T-helper 1 cell treated with Interleukin-12 subunit alpha and Interleukin-12 subunit beta and Interleukin-4 antibody, amounts not matched to agents 30 μg/mL and 1 μg/mL, for 36 hours (primary cell): Measurements from ENCODE around the gene PLAU.
A peak's percentile ranks its signal among the peaks of the same experiment; 100 is the strongest.

Source experiments
- H3K27ac Mint-ChIP-seq: one replicate; pipeline ENCODE4 v1.8.0; 2021; ENCODE audit warnings: mild to moderate bottlenecking, mixed read lengths
- H3K27me3 Mint-ChIP-seq: one replicate; pipeline ENCODE4 v1.8.0; 2021; ENCODE audit warnings: low read depth, mixed read lengths
- H3K36me3 Mint-ChIP-seq: one replicate; pipeline ENCODE4 v1.8.0; 2021; ENCODE audit warnings: low read depth, mixed read lengths
- H3K4me1 Mint-ChIP-seq: one replicate; pipeline ENCODE4 v1.8.0; 2021; ENCODE audit warnings: low read depth, mixed read lengths
- H3K4me3 Mint-ChIP-seq: one replicate; pipeline ENCODE4 v1.8.0; 2021; ENCODE audit warnings: mild to moderate bottlenecking, moderate library complexity, mixed read lengths
- H3K9me3 Mint-ChIP-seq: one replicate; pipeline ENCODE4 v1.8.0; 2021; ENCODE audit warnings: mixed read lengths

Gene PLAU

DNA sequence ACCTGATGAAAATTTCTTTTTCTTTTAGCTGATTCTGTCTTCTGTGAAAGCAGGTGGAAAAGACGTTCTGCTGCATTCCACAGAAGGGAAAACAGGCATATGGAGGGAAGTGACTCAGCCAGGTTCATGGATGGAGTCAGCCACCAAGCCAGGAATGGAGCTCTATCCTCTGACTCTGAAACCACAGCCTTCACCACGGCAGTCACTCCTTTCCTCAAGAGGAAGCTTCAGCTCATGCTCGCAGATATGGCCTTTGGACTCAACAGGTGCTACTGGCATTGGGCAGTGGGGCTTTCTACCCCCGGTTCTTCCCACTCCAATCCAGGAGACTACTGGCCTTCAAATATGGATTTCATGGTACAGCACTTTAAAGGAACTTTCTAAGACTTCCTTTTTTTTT is 11.5 kb upstream of the PLAU start:
- Mint-ChIP-seq H3K4me1 (peaks cover 3% of the 10 kb centered on the region), H3K27me3 (peaks cover 26% of the 10 kb centered on the region), H3K27ac (no peak overlapping the region), H3K36me3 (no peaks in the 10 kb centered on the region), H3K9me3 (no peaks in the 10 kb centered on the region), H3K4me3 (no peak overlapping the region)

DNA sequence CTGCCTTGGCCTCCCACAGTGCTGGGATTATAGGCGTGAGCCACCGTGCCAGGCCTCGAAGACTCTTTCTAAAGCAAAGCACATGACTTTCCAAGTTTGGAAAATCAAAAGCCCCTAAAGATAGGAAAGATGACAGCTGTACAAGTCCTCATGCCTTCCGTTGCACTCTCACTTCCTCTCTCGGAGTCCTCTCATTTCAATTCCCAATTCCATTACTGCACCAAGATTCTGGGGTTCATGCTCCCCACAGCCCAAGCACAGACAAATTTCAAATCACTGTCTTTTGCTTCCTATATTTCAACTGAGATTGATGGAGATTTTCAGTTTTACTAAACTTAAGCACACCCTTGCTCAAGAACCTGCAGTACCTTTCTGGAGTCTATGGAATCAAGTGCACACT is 10.9 kb upstream of the PLAU start:
- Mint-ChIP-seq H3K9me3 (no peaks in the 10 kb centered on the region), H3K4me3 (no peak overlapping the region), H3K27me3 (peaks cover 26% of the 10 kb centered on the region), H3K4me1 (no peaks in the 10 kb centered on the region), H3K36me3 (no peaks in the 10 kb centered on the region), H3K27ac (no peak overlapping the region)

DNA sequence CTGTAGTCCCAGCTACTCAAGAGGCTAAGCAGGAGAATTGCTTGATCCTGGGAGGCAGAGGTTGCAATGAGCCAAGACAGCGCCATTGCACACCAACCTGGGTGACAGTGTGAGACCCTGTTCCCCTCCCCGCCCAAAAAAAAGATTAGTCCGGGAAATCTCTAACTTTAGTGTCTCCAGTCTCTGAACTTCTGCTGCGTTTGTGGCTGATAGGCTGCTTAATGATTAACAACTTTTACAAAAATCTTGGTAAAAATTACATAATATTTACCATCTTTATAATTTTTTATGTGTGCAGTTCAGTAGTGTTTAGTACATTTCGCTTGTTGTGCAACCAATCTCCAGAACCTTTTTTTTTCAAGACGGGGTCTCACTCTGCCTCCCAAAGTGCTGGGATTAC is 9.7 kb upstream of the PLAU start:
- Mint-ChIP-seq H3K4me3 (no peak overlapping the region), H3K27ac (no peak overlapping the region), H3K4me1 (no peaks in the 10 kb centered on the region), H3K36me3 (no peaks in the 10 kb centered on the region), H3K27me3 (peaks cover 32% of the 10 kb centered on the region), H3K9me3 (no peaks in the 10 kb centered on the region)

DNA sequence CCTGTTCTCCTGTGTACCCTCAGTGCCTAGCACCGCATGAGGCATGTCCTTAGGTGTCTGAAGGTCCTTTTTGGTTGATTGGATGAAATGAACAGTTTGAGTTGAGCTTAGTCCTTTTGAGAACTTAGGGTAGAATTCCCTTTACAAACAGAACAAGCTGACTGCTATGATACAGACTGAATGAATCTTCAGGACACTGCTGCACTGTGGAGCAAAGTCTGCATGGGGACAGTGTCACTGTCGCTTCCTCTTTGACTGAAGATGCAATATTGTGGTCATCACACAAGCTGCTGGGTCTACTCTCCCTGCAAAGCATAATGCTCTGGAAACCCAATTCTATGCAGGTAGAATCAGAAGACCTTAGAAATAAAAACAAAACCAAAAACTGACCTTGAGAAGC is 8.6 kb upstream of the PLAU start:
- no peak overlapping the region for H3K4me3 Mint-ChIP-seq
- peaks cover 32% of the 10 kb centered on the region for H3K27me3 Mint-ChIP-seq
- H3K27ac Mint-ChIP-seq, result no peak overlapping the region
- H3K4me1 Mint-ChIP-seq, result peaks cover 2% of the 10 kb centered on the region
- no peaks in the 10 kb centered on the region for H3K36me3 Mint-ChIP-seq
- no peaks in the 10 kb centered on the region for H3K9me3 Mint-ChIP-seq

GRCh38 chr10:73905256-73906020 is 5.5 kb upstream of the PLAU start:
- no peaks in the 10 kb centered on the region for H3K9me3 Mint-ChIP-seq
- peaks cover 37% of the 10 kb centered on the region for H3K27me3 Mint-ChIP-seq
- H3K27ac Mint-ChIP-seq, result no peak overlapping the region

DNA sequence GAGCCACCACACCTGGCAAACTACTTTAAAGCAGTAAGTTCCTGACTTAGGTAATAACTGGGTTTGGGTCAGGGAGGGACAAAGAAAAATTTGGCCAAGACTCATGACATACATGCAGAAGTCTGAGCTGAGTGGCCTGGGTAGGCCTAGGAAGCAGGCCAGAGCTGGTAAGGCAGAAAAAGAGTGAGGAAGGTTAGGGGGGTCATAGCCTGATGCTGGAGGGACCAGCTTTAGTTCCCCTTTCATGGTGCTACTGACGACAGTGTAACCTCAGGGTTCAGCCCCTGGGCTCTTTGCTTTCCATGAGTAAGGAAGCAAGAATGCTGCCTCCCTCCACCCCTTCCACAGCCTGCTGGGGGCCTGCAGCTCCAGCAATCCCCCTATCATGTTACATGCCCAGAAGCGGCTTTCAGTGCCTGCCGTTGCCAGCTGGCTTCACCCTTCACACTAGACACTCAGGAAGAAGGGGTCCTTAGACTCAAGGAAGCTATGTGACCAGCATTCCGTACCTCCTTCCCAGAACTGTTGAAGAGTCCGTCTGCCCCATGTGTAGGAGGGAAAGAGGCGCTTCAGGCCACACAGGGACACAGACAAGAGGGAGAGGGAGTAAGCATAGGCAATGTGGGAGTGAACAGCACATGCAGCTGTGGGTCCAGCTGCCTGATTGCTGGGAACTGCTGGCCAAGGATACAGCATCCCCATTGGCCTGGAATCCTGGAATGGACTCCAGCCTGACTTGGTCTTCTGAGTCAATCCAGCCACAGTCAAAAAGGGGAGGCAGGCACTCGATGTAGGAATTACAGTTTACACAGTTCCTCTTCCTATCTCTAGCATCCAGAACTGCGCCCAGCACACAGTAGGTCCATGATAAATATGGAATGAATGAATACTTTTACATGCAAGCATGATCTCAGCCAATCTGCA is 4.1 kb upstream of the PLAU start:
- H3K4me1 Mint-ChIP-seq, result peaks cover 32% of the 10 kb centered on the region
- no peaks in the 10 kb centered on the region for H3K36me3 Mint-ChIP-seq
- peaks cover 39% of the 10 kb centered on the region for H3K27me3 Mint-ChIP-seq
- H3K9me3 Mint-ChIP-seq, result no peaks in the 10 kb centered on the region
- H3K27ac Mint-ChIP-seq, result no peak overlapping the region
- H3K4me3 Mint-ChIP-seq, result no peak overlapping the region

More at GRCh38 chr10:73905256-73906020, 5.5 kb upstream of the PLAU start:
- Mint-ChIP-seq H3K4me1 (peaks cover 24% of the 10 kb centered on the region), H3K4me3 (no peak overlapping the region), H3K36me3 (no peaks in the 10 kb centered on the region)

- Mint-ChIP-seq H3K27ac (no peak overlapping the region), H3K36me3 (no peaks in the 10 kb centered on the region), H3K4me3 (peak overlapping the region; percentile 36), H3K9me3 (no peaks in the 10 kb centered on the region), H3K27me3 (peaks cover 43% of the 10 kb centered on the region), H3K4me1 (peaks cover 32% of the 10 kb centered on the region)
Measured at GRCh38 chr10:73907841-73908517, 3.0 kb upstream of the PLAU start.

- Mint-ChIP-seq H3K36me3 (no peaks in the 10 kb centered on the region), H3K4me3 (peak overlapping the region; percentile 56), H3K27me3 (peaks cover 46% of the 10 kb centered on the region), H3K27ac (peak overlapping the region; percentile 1), H3K4me1 (peaks cover 32% of the 10 kb centered on the region), H3K9me3 (no peaks in the 10 kb centered on the region)
Measured at GRCh38 chr10:73908853-73909539, 1.9 kb upstream of the PLAU start.

GRCh38 chr10:73909540-73910115 is 1.3 kb upstream of the PLAU start:
- Mint-ChIP-seq H3K4me3 (peak overlapping the region; percentile 4), H3K4me1 (peaks cover 32% of the 10 kb centered on the region), H3K9me3 (no peaks in the 10 kb centered on the region), H3K27ac (no peak overlapping the region), H3K27me3 (peaks cover 53% of the 10 kb centered on the region), H3K36me3 (peaks cover under 1% of the 10 kb centered on the region)

DNA sequence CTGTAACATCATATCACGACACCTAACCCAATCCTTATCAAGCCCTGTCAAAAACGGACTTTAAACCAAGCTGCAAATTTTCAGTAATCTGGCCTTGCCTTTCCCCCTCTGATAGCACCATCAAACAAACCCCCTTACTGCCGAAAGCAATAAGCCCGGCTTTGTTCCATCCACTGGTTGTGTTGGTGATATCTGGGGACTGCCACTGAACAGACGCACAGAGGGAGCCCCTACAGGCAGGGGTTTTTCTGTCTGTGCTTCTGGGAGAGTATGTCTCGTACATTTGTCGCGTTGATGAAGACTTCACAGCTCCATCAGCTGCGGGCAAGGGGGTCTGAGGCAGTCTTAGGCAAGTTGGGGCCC is 550 bp upstream of the PLAU start:
- Mint-ChIP-seq H3K9me3 (no peaks in the 10 kb centered on the region), H3K4me3 (peak overlapping the region; percentile 75), H3K27ac (no peak overlapping the region), H3K4me1 (peaks cover 32% of the 10 kb centered on the region), H3K27me3 (peaks cover 57% of the 10 kb centered on the region), H3K36me3 (peaks cover 4% of the 10 kb centered on the region)

GRCh38 chr10:73911553-73912004 is 647 bp downstream of the PLAU start:
- Mint-ChIP-seq H3K36me3 (peaks cover 11% of the 10 kb centered on the region), H3K4me1 (peaks cover 32% of the 10 kb centered on the region), H3K4me3 (peak overlapping the region; percentile 97), H3K9me3 (no peaks in the 10 kb centered on the region), H3K27me3 (peaks cover 64% of the 10 kb centered on the region), H3K27ac (peak overlapping the region; percentile 67)

DNA sequence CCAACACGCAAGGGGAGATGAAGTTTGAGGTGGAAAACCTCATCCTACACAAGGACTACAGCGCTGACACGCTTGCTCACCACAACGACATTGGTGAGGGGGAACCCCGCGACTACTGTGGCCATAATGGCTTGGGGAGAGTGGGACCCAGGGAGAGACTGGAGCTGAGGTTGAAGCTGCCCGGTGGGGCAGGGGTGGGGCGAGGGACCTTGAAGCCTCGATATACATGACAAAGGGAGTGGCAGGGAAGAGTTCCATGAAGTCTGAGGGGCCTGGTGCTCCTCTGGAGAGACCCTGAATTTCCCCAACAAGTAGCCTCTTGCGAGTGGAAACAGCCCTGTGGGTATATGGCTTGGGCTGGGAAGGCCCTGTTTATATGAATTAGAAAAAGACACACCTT is 3.1 kb downstream of the PLAU start:
- Mint-ChIP-seq H3K27me3 (peaks cover 62% of the 10 kb centered on the region), H3K4me1 (peaks cover 22% of the 10 kb centered on the region), H3K27ac (no peak overlapping the region), H3K9me3 (peaks cover 13% of the 10 kb centered on the region), H3K36me3 (peaks cover 21% of the 10 kb centered on the region), H3K4me3 (no peak overlapping the region)

DNA sequence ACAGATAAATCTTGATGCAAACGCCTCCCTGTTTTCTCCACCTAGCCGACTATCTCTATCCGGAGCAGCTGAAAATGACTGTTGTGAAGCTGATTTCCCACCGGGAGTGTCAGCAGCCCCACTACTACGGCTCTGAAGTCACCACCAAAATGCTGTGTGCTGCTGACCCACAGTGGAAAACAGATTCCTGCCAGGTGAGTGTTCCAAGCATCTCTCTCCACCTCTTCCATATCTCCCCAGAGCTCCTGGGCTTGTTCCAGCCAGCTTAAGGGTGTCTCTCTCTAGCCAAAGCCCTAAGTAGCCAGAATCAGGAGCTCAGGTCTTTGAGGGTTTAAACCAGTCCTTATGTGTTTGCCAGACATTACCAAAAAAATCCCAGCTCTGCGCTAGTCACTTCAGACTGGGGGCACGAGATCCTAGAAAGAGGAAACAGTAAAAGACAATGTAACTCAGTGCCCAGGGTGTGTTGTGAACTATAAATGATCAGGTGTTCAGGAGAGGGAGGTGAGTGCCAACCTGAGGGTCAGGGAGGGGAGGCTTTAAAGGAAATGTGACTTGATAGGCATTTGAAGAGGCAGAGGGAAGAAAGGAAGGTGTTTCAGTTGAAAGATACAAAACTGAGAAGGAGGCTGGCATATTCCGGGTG is 4.4 kb downstream of the PLAU start:
- no peak overlapping the region for H3K4me3 Mint-ChIP-seq
- H3K9me3 Mint-ChIP-seq, result peaks cover 13% of the 10 kb centered on the region
- peaks cover 58% of the 10 kb centered on the region for H3K27me3 Mint-ChIP-seq
- peaks cover 21% of the 10 kb centered on the region for H3K36me3 Mint-ChIP-seq
- no peak overlapping the region for H3K27ac Mint-ChIP-seq
- peaks cover 18% of the 10 kb centered on the region for H3K4me1 Mint-ChIP-seq
